Left renal cortex interstitium (tissue), 4 donors: ENCODE measurements around the gene ALPP. TPM values are rescaled to one million over a fixed set of nuclear protein-coding genes. Genes with fewer than 3 reads are reported as not detected.

Experiments used
- DNase-seq, 4 donors: peaks; one replicate each; pipeline ENCODE4 v3.0.0-alpha.2; 2013; ENCODE audit warnings: low read depth in 4 of 4, low spot score in 2 of 4, missing footprints in 1 of 4
- polyA plus RNA-seq, 4 donors: library from polyadenylated mRNA; unstranded; fragments of 120-200 nt; gene quantifications; one replicate each; pipeline ENCODE4 v1.2.1, GENCODE V29; 2013; ENCODE audit not compliant: insufficient read length in 4 of 4

Gene ALPP
- polyA plus RNA-seq, 4 donors = 0.09 to 0.13 TPM; not detected in 2

DNA sequence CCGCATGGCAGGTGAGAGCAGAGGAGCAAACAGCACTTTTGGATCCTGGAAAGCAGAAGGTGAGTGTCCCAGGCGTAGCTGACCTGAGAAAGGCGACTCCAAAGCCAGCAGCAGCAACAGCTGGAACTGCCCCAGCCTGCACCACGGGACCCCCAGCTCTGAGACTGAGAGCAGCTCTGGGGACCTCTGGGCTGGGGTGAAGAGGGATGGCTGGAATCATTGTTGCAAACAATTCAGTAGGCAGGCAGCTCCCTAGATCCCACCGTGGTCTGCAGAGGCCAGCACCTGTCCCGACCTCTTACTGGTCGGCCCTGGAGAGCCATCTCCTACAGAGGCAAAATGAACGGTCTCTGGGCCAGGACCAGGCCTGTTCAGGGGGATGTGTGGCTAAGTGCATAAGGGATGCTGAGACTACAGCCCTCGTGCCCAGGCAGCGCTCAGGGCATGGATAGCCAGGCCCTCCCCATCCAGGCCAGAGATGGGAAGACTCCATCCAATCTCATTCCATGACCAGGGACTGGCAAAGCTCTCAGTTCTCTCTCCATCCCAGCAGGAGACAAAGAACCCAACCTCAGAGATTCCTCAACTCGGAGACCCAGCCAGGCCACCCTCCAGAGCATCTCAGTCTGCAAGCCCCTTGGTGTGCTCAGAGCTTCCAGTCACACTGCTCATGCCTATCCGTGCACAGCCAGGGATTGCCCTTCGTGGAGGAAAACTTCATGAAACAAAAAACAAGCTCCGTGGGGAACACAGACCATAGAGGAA is 38.2 kb upstream of the ALPP start:
- no peak for DNase-seq

DNA sequence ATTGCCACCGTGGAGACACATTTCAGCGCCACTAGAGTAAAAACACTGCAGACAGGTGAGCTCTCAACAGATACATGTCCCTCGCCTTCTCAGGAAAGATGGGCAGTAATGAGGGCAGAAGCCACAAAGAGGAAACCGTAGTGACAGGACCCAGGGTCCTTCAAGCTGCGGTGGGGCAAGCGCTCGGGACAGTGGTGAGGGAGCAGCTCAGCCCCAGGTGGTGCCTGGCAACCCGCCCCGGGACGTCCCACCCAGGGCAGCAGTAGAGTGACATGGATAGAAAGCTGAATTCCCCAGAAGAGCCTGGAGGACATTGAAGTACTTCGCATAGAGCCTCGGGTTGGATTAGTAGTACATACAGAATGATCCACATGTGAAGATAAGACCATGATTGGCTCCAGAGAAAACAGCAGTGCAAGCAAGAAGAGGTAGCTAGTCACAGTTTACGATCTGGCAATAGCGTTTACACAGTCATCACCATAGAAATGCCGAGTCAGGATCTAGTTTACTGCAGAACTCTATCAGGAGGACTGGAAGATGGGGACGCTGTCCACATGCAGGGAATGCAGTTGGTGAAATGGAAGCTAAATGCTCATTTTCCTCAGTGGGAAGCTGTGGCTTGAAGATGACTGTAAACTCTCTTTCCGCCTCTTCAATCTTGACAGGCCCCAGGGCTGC is 37.4 kb upstream of the ALPP start:
- no peak for DNase-seq

DNA sequence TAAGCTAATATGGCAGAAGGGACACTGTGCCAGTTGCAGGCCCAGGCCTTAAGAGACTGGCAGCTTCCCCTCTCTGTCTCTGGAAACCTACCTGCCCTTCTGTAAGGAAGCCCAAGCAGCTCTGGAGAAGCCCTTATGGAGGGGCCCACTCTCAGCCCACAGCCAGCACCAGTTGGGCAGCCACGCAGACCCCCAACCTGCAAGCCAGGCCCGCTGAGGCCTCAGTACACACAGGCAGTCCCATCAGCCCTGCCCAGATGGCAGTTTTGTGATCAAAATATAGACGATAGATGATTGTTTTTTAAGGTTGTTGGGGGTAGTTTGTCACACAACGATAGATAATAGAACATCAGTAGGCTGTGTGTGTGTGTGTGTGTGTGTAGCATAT is 36.8 kb upstream of the ALPP start:
- no peak for DNase-seq

DNA sequence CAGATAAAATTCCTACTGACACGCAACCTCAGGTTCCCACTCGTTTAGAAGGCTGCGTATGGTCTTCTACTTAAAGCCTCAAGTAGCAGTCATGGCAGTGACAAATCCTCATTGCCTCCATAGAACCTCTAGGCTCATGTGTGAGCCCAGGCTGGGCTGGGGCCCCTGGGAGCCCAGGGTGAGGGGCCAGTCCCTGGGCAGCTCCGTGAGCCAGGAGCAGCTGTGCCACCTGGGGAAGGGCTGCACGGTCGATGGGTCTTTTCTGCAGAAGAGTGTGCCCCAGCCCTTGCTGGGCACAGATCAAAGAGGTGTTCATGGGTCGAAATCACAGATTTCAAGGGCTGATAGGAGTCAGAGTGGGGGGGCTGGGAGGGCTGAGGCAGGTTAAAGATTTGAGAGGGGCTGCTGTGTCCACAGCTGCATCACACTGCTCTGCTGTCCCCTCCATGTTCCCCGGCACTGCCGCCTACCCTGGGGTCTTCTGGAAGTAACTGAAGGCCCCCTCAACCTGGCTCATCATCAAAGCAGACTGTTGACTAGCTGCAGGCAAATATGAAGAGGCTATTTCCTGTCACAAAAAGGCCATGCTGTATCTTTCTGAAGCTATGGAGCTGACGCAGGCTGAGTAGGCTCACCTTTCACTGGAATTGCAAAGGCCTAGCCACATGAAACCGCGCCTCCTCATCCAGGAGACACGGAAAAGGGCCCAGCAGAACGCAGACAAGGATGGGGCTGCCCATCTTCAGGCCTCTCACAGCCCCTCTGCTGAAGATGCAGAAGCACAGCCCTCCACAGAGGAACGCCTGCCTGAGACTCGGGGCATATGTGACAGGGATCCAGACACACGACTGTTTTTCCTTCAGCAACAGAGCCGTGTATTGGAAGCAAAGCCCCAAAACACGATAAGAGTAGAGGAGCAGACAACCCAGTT is 35.7 kb upstream of the ALPP start:
- no peak for DNase-seq

DNA sequence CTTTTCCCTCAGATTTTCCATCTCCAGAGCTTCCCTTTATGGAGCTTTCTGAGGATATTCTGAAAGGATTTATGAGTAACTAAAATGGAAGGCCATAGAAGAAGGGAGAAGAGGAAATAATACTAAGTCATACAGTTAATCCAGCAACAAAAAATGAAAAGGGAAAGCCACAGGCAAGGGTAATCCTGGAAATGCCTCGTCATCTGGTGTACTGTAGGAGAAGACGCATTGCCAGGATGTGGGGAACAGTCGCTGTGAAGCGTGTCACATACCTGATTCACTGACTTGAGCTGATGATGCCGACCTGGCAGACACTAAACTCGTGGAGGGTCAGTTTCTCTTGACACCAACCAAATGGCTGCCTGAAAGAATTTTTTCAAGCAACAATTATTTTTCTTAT is 34.7 kb upstream of the ALPP start:
- no peak for DNase-seq

DNA sequence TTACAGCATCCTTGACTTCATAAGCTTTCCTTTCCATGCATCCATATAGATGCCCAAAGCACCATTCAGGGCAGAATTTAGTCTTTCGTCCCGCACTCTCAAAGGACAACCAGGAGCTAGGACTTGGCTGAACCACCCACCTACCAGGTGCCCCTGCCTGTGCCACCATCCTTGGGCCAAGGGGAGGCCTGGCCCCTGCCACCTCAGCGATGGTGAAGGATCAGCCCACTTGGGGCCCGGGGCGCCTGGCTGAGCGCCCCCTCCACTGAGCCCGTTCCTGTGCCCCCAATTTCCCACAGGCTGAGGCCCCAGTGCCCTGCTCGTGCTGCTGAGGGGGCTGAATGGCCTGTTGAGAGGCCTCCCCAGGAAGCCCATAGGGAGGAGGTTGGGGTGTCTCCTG is 33.3 kb upstream of the ALPP start:
- no peak for DNase-seq

DNA sequence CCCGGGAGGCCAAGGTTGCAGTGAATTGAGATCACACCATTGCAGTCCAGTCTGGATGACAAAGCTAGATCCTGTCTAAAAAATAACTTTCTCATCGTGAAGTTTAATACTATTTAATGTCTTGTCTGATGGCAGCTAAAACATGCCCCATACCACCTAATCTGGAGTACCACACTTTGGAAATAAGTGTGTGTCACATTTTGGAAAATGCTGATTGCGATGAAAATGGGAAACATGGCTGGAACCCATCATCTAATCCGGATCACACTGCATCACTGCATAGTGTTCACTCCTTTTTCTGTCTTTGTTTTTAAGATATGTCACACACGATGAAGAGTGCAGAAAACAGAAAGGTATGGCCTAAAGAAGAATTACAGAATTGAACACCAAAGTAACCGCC is 31.2 kb upstream of the ALPP start:
- DNase-seq = no peak

DNA sequence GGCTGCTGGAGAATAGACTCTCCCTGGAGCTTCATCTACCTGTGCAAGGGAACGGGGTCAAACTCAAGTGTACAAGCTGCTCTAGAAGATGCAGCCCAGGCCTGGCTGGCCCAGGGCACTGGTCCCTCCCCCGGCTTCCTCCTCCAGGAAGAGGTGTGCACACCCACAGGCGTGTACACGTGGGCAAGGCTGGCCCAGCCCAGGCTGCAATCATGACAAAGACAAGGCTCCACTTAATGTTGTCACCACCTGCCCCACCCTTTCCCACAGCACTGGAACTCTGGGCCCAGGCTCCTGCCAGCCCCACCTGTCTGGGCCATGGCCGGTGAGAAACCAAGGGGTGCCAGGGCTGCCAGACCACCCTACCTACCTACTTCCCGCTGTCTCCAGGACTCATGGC is 29.6 kb upstream of the ALPP start:
- DNase-seq = no peak

DNA sequence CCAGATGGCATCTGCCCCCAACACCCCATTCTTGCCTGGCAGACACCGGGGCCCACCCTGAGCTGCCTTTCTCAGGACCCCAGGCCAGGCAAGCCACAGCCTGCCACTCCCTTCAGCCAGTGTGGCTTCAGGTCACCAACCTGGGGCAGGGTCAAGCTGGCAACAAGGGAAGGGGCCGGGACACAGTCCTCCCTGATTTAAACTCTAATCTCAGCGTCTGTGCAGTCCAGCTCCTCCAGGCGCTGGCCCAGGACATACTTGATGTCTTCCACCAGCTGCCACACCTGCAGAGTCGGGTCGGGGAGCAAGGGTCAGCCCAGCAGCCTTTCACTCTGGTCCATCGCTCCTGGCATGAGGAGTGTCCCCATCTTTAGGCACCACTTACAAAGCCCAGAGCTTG is 29.0 kb upstream of the ALPP start:
- DNase-seq = no peak

DNA sequence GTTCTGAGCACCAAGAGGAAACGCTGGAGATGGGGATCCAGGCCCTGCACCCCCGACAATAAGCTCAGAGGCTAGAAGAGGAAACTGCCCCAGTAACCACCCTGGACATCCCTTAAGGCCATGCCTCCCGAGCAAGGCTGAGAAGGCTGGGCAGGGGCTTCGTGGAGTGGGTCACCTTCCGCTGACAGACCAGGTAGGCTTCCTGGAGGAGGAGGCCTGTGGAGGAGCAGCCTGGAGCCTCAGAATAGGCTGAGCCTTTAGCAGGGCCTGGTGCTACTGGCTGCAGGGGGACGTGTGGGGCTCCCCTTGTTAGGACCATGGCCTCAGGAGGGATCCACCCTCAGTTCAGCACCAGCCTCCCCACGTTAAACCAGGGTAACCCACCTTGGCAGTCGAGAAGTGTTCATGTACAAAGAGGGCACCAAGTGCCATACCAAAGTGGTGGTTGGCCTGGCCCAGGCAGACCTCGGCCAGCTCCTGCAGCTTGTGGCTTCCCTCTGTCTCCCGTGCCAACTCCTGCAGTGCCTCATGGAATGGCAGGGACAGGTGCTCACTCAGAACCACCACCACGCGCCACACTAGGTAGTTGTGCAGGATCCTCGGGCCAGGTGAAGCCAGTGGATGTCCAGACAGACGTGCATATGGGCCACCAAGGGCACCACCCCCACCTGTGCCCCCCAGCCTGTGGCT is 28.5 kb upstream of the ALPP start:
- no peak for DNase-seq

DNA sequence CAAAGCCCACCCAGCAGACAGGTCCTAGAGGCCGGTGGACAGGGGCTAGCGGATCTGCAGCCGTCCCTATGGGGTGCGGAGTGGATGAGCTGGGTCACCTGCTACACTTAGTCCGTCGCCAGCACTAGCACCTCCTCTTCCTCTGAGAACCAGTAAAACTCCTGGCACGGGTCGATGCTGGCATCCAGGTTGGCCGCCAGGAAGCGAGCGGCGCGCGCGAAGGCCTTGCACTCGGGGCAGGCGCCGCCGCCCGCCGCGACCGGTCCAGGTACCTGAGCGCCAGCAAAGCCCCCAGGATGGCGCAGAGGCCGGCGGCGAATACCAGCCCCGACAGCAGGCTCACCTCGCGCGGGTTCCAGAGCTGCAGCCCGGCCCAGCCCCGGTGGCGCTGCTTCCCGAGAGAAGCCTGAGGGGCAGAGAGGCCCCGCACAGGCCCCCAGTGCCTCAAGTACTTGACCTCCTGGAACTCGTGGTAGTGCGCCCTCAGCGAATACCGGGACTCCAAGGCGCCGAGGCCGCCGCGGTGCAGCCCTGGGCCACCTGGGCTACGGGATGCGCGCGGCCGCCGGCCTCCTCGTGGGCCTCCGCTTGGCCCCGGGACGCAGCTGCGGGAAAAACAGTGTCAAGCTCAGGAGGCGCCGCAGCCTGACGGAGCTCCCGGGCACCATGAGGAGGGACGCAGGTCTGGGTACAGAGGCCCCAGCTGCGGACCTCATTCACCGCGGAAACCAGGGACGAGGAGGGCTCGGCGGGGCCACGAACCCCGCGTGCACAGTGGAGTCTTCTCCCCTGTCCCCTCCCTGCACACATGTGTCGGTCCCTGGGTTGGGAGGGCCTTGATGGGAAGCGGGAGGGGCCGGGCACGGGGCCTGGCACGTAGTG is 27.5 kb upstream of the ALPP start:
- no peak for DNase-seq

DNA sequence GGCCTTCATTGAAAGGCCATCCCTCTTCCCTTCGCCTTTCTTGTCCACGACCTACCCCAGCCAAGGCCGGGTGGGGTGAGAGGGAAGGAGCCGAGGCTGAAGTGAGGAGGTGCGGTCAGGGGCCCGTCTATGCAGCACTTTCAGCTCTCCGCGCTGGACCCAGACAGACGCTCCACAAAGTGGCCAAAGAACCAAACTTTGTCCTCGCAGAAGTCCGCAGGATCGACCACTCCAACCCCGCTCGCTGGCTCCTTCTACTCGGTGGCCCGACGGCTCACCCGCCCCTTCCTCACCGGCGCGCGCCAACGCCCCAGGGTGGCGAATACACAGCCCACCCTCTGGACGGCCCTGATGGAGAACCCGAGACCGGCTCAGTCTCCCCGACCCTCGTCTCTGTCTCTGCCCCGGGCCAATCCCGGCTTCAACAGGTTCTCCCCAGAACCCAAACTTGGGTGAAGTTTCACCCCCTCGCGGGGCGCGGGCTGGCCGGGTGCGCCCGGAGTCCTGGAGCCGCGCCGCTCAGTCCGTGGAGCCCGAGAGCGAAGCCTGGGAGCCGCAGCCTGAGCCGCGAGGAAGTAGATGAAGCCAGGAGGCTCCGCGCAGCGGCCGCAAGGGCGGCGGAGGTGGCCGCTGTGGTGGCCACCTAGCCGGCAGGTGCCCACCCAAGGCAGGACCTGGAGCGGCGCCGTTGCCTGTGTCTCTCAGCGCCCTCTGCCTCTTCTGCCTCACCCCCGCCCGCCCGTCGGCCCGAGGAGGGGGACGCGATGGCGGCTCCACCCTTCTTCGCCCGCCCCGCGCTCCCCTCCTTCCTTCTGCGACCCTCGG is 26.7 kb upstream of the ALPP start:
- no peak for DNase-seq

DNA sequence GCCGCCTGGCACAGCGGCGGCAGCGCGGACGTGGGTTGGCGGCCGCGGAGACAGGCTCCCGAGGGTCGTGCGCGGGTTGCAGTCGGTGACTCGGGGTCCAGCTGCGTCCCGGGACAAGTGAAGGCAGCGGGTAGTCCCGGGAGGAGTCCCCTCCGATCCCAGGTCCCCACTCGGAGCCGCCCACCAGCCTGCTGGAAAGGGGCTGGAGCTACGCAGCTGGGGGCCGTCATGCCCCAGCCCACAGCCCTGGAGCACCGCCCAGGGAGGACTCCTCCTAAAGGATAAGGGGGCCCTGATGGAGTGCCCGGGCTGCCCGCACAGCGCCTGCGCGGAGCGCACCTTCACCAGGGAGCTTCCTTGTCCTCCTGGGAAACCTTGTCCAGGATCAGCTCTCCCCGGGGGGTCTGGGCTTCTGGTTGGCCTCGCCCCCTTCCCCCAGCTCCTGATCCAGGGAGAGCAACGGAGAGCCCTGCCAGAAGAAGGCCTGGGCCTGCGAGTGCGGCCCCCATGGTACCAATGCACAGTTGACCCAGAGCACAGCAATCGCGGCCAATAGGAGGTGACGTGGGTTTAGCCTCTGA is 25.9 kb upstream of the ALPP start:
- DNase-seq = no peak

DNA sequence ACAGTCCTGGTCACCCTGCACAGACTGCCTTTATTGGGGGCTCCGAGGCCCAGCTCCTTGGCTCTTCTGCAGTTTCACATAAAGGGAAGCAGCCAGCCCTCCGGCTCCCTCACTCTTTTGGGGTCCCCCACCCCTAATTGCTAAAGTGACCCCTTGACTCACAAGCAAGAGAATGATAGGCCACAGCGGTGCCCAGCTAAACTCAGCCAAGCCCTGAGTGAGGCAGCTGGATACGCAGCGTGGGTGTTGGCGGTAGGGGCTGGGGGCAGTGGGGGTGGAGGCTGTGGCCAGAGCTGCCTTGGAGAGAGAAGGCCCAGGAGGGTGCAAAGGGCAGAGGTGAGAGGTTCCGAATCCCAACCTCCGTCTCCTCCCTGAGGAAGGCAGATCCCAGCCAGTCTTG is 25.5 kb upstream of the ALPP start:
- DNase-seq = no peak

DNA sequence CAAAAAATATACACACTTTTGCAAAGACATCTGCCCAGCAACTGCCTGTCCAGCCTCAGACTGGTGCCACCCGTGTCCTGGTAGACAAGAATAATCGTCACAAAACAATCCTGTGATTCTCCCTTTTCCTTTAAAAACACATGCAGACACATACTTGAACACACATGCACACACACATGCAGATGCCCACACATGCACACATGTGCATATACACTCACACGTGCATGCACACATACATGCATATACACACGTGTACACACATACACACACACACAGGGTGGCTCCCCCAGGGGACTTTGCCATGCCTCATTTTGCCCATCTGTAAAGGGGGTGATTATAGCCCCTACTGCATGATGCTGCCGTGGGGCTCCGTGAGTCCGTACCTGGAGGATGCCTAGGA is 24.9 kb upstream of the ALPP start:
- DNase-seq = no peak

DNA sequence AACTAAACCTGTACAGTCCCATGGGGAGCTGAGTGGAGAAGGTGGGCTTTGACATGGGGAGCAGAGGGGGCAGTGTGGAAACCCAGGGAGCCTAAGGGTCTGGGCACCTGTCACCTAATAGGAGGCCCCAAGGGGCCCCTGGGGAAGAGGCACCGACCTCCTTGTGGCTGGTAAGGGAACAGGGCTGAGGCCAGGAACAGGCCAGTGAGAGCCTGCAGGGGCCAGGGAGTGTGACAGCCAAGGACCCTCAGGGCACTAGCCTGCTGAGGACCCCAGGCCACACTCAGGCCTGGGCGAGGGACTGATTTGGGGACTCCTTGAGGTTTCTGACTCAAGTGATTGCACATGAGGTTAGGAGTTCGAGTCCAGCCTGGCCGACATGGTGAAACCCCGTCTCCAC is 24.5 kb upstream of the ALPP start:
- no peak for DNase-seq

DNA sequence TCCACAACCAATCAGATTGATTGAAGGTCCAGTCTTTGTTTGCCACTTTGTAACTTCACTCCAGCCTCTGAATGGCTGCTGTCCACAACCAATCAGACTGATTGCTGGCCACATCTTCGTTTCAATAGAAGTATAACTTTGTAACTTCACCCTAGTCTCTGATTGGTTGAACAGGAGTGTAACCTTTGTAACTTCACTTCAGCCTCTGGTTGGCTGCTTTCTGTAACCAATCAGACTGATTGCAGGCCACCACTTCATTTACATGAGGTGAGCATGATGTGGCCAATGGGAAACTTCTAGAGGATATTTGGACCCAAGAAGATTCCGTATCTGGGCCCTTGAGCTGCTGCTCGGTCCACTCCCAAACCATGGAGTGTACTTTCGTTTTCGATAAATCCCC is 16.9 kb upstream of the ALPP start:
- no peak for DNase-seq

DNA sequence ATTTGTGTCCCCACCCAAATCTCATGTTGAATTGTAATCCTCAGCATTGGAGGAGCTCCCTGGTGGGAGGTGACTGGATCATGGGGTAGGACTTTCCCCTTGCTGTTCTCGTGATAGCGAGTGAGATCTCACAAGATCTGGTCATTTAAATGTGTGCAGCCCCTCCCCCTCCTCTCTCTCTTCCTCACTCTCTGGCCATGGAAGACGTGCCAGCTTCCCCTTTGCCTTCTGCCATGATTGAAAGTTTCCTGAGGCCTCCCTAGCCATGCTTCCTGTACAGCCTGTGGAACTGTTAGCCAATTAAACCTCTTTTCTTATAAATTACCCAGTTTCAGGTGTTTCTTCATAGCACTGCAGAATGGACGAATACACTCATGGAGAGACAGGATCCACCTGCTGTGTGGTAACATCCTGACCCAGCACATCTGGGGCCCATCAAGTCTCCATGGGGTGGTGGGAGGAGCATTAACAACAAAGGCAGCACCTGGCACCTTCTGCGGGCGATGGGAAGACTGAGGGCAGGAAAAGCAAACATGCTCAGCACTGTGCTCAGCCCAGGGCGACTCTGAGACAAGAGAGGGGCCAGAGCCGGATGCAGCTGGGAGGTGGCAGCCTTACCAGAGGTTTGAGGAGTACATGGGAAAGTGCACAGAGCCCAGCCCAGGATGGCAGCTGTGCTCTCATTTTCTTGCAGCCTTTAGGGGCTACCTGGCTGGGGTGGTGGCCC is 16.2 kb upstream of the ALPP start:
- DNase-seq = no peak
